SU-DHL-6 (cell line): ENCODE measurements around the gene KCNJ12.

ENCODE experiments used
- H2AFZ ChIP-seq: fragments of 200-600 bp; sonication (generic); 2 replicates; pipeline ENCODE4 v1.6.1; 2014; ENCODE audit warnings: low read depth, mild to moderate bottlenecking, moderate library complexity, mixed read lengths, antibody characterized with exemption, low read length; ENCODE audit not compliant: severe bottlenecking
- H3F3A ChIP-seq: fragments of 200-600 bp; shearing (Covaris generic); 2 replicates; pipeline ENCODE4 v1.6.0; 2016; ENCODE audit warnings: antibody characterized with exemption, mild to moderate bottlenecking; ENCODE audit not compliant: insufficient read depth
- H3K27ac ChIP-seq: fragments of 200-600 bp; sonication (generic); 2 replicates; pipeline ENCODE4 v1.5.1; 2016; ENCODE audit warnings: low read depth, mild to moderate bottlenecking, low read length, moderate library complexity, mixed read lengths
- H3K27me3 ChIP-seq: fragments of 200-600 bp; sonication (generic), shearing (Covaris generic); 2 replicates; pipeline ENCODE4 v1.6.0; 2014; ENCODE audit warnings: mild to moderate bottlenecking, low read length
- H3K36me3 ChIP-seq: fragments of 200-600 bp; sonication (generic); 2 replicates; pipeline ENCODE4 v1.6.1; 2014; ENCODE audit warnings: mild to moderate bottlenecking, low read length, mixed read lengths
- H3K4me2 ChIP-seq: fragments of 300-600, 200-600 bp; shearing (Covaris generic), sonication (generic); 2 replicates; pipeline ENCODE4 v1.6.0; 2014; ENCODE audit warnings: low read length, low read depth, mild to moderate bottlenecking; ENCODE audit not compliant: poor library complexity, severe bottlenecking
- H3K4me3 ChIP-seq: fragments of 200-600 bp; sonication (generic); 2 replicates; pipeline ENCODE4 v1.5.1; 2014; ENCODE audit warnings: antibody characterized with exemption, low read length, mild to moderate bottlenecking, mixed read lengths; ENCODE audit not compliant: insufficient read depth, poor library complexity, severe bottlenecking
- H3K79me2 ChIP-seq: fragments of 200-600 bp; sonication (generic); 2 replicates; pipeline ENCODE4 v1.6.1; 2014; ENCODE audit warnings: mild to moderate bottlenecking, low read length, moderate library complexity; ENCODE audit not compliant: insufficient read depth
- H3K9ac ChIP-seq: fragments of 200-600 bp; sonication (generic); 2 replicates; pipeline ENCODE4 v1.7.0; 2014; ENCODE audit warnings: mild to moderate bottlenecking, low read length
- H3K9me2 ChIP-seq: fragments of 200-600 bp; sonication (generic); replicated peaks from 2 replicates; pipeline ENCODE4 v1.6.1; 2014; ENCODE audit warnings: low read length; ENCODE audit not compliant: insufficient read depth
- H3K9me3 ChIP-seq: fragments of 200-600 bp; sonication (generic); 2 replicates; pipeline ENCODE4 v1.6.1; 2014; ENCODE audit warnings: low read length, mixed read lengths; ENCODE audit not compliant: insufficient read depth
- H4K20me1 ChIP-seq: fragments of 200-600 bp; sonication (generic); 2 replicates; pipeline ENCODE4 v1.6.1; 2014; ENCODE audit warnings: low read depth, mild to moderate bottlenecking, antibody characterized with exemption, low read length, moderate library complexity, mixed read lengths
- CTCF ChIP-seq: fragments of 200-600 bp; sonication (generic); IDR thresholded peaks from one replicate; pipeline ENCODE4 v1.5.1; 2017; ENCODE audit warnings: antibody characterized with exemption, mild to moderate bottlenecking, low read length, moderate library complexity; ENCODE audit not compliant: insufficient read depth, poor library complexity, severe bottlenecking
- EZH2phosphoT487 ChIP-seq: fragments of 200-600 bp; sonication (generic), shearing (Covaris generic); conservative IDR thresholded peaks from 2 replicates; pipeline ENCODE4 v1.6.1; 2018; ENCODE audit warnings: mild to moderate bottlenecking, antibody characterized with exemption, low read length, moderate library complexity, mixed read lengths

The KCNJ12 gene

GRCh38 chr17:21380659-21381058, 4.5 kb downstream of the KCNJ12 start:
- no peaks in the 10 kb centered on the region for H3K79me2 ChIP-seq
- no peaks in the 10 kb centered on the region for H3K9me3 ChIP-seq
- H3K27me3 ChIP-seq, result no peaks in the 10 kb centered on the region
- H4K20me1 ChIP-seq, result no peaks in the 10 kb centered on the region
- H3K9ac ChIP-seq, result no peak overlapping the region
- H3F3A ChIP-seq, result no peaks in the 10 kb centered on the region
- H3K4me3 ChIP-seq, result no peak overlapping the region
- no peak for TF ChIP-seq EZH2phosphoT487
- TF ChIP-seq CTCF, result no peak
- H3K9me2 ChIP-seq, result no peaks in the 10 kb centered on the region
- no peak overlapping the region for H2AFZ ChIP-seq
- H3K4me2 ChIP-seq, result no peak overlapping the region
- no peak overlapping the region for H3K27ac ChIP-seq
- H3K36me3 ChIP-seq, result no peaks in the 10 kb centered on the region

- TF ChIP-seq CTCF (no peak), EZH2phosphoT487 (no peak)
- Histone ChIP-seq H2AFZ (no peak overlapping the region), H3K36me3 (no peaks in the 10 kb centered on the region), H3K4me2 (no peak overlapping the region), H4K20me1 (no peaks in the 10 kb centered on the region), H3K9me3 (no peaks in the 10 kb centered on the region), H3K9ac (no peak overlapping the region), H3K9me2 (no peaks in the 10 kb centered on the region), H3F3A (no peaks in the 10 kb centered on the region), H3K27ac (no peak overlapping the region), H3K79me2 (no peaks in the 10 kb centered on the region), H3K4me3 (no peak overlapping the region), H3K27me3 (no peaks in the 10 kb centered on the region)
Observed at GRCh38 chr17:21381076-21381706, 5.0 kb downstream of the KCNJ12 start.

DNA sequence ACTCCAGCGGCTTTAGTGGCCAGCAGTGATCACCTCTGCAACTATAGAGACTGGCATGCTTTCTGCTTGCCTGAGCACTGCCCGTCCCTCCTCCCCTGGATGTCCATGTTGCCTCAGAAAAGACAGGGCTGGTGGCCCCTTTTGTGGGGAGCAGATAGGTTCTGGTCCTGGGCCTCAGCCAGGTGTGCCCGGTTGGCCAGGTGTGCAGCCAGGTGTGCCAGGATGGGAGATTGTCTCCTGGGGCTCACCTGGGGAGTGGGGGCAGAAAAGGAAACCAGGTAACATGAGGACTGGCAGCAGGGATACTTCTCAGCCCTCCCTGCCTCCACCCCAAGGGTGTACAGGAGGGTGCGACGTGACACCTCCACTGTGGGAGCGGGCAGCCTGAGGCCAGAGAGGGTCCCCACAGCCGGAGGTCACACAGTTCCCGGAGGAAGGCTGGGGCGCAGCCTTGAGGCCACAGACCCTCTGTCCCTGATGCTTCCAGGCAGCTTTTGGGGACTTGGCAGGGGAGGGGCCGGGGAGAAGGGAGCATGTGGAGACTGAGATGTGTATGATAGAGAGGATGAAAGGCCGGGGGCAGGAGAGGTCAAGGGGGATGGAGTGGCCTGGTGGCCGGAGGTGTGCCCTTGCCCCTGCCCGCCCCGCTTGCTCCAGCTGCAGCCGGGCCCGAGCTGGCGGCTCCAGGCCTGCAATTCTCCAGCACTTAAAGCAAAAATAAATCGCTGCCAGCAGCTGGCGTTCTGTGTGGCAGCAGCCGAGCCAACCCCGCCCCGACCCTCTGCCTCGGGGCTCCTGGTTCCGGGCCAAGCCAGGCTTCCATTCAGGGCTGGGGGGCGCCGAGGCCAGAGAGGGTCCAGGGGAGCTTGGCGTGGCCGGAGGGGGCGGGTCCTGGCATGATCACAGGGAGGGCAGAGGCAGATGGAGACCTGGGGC, 6.7 kb downstream of the KCNJ12 start:
- no peaks in the 10 kb centered on the region for H3K9me2 ChIP-seq
- H3K36me3 ChIP-seq, result no peaks in the 10 kb centered on the region
- H3K4me2 ChIP-seq, result no peak overlapping the region
- H4K20me1 ChIP-seq, result no peaks in the 10 kb centered on the region
- H3F3A ChIP-seq, result no peaks in the 10 kb centered on the region
- TF ChIP-seq EZH2phosphoT487, result no peak
- TF ChIP-seq CTCF, result no peak
- no peak overlapping the region for H3K27ac ChIP-seq
- H3K9ac ChIP-seq, result no peak overlapping the region
- H3K79me2 ChIP-seq, result no peaks in the 10 kb centered on the region
- H2AFZ ChIP-seq, result no peak overlapping the region
- no peaks in the 10 kb centered on the region for H3K9me3 ChIP-seq
- no peaks in the 10 kb centered on the region for H3K27me3 ChIP-seq
- no peak overlapping the region for H3K4me3 ChIP-seq
